ENCODE results near the gene ACTA1. TPM values are rescaled to one million over a fixed set of nuclear protein-coding genes. Genes with fewer than 3 reads are reported as not detected.

The ACTA1 gene
- total RNA-seq, 1 donor from 2014 or later, result not detected

- intact Hi-C loops (cut with micrococcal nuclease), result no loop called here
- no peaks in the 10 kb centered on the region for H3K9me3 Mint-ChIP-seq
- H3K27ac Mint-ChIP-seq, result no peak overlapping the region
- H3K27me3 Mint-ChIP-seq (ENCODE audit: insufficient read depth), result no peaks in the 10 kb centered on the region
- no peak overlapping the region for H3K4me3 Mint-ChIP-seq
- peaks cover 46% of the 10 kb centered on the region for H3K36me3 Mint-ChIP-seq (ENCODE audit: low read depth)
- DNase-seq (ENCODE audit: low spot score), result no peak
- H3K4me1 Mint-ChIP-seq (ENCODE audit: low read depth), result no peaks in the 10 kb centered on the region
Measured at GRCh38 chr1:229459815-229460214, 25.9 kb upstream of the ACTA1 start.

GRCh38 chr1:229457436-229457835 lies 23.5 kb upstream of the ACTA1 start:
- Mint-ChIP-seq H3K27me3 (ENCODE audit: insufficient read depth) (no peaks in the 10 kb centered on the region), H3K4me3 (no peak overlapping the region), H3K27ac (no peak overlapping the region), H3K4me1 (ENCODE audit: low read depth) (no peaks in the 10 kb centered on the region), H3K36me3 (ENCODE audit: low read depth) (peaks cover 39% of the 10 kb centered on the region), H3K9me3 (no peaks in the 10 kb centered on the region)
- intact Hi-C loops (cut with micrococcal nuclease), result no loop called here
- no peak for DNase-seq (ENCODE audit: low spot score)

- Mint-ChIP-seq H3K27me3 (ENCODE audit: insufficient read depth) (no peaks in the 10 kb centered on the region), H3K9me3 (no peaks in the 10 kb centered on the region), H3K4me1 (ENCODE audit: low read depth) (no peaks in the 10 kb centered on the region), H3K4me3 (no peak overlapping the region), H3K27ac (no peak overlapping the region), H3K36me3 (ENCODE audit: low read depth) (peaks cover 36% of the 10 kb centered on the region)
- no peak for DNase-seq (ENCODE audit: low spot score)
- intact Hi-C loops (cut with micrococcal nuclease), result no loop called here
Measured at GRCh38 chr1:229456016-229456415, 22.1 kb upstream of the ACTA1 start.

GRCh38 chr1:229454056-229454455 lies 20.2 kb upstream of the ACTA1 start:
- Mint-ChIP-seq H3K9me3 (no peaks in the 10 kb centered on the region), H3K4me3 (no peak overlapping the region), H3K27me3 (ENCODE audit: insufficient read depth) (no peaks in the 10 kb centered on the region), H3K27ac (no peak overlapping the region), H3K36me3 (ENCODE audit: low read depth) (peaks cover 32% of the 10 kb centered on the region), H3K4me1 (ENCODE audit: low read depth) (peaks cover 2% of the 10 kb centered on the region)
- DNase-seq (ENCODE audit: low spot score), result no peak
- intact Hi-C loops (cut with micrococcal nuclease), result no loop called here

GRCh38 chr1:229452956-229453801 lies 19.3 kb upstream of the ACTA1 start:
- Mint-ChIP-seq H3K27ac (no peak overlapping the region), H3K36me3 (ENCODE audit: low read depth) (peaks cover 37% of the 10 kb centered on the region), H3K27me3 (ENCODE audit: insufficient read depth) (no peaks in the 10 kb centered on the region), H3K4me3 (no peak overlapping the region), H3K4me1 (ENCODE audit: low read depth) (peaks cover 7% of the 10 kb centered on the region), H3K9me3 (no peaks in the 10 kb centered on the region)
- intact Hi-C loops (cut with micrococcal nuclease), result loop anchor here (1.0 kb wide), 1 partner anchor 195 kb away; no protein-coding TSS in a partner anchor
- DNase-seq (ENCODE audit: low spot score), result no peak

- peaks cover 41% of the 10 kb centered on the region for H3K36me3 Mint-ChIP-seq (ENCODE audit: low read depth)
- H3K27ac Mint-ChIP-seq, result no peak overlapping the region
- DNase-seq (ENCODE audit: low spot score), result no peak
- H3K4me3 Mint-ChIP-seq, result no peak overlapping the region
- H3K9me3 Mint-ChIP-seq, result no peaks in the 10 kb centered on the region
- intact Hi-C loops (cut with micrococcal nuclease), result no loop called here
- peaks cover 7% of the 10 kb centered on the region for H3K4me1 Mint-ChIP-seq (ENCODE audit: low read depth)
- no peaks in the 10 kb centered on the region for H3K27me3 Mint-ChIP-seq (ENCODE audit: insufficient read depth)
Measured at GRCh38 chr1:229448845-229449244, 15.0 kb upstream of the ACTA1 start.

GRCh38 chr1:229448354-229448753 lies 14.5 kb upstream of the ACTA1 start:
- no peaks in the 10 kb centered on the region for H3K9me3 Mint-ChIP-seq
- H3K27me3 Mint-ChIP-seq (ENCODE audit: insufficient read depth), result no peaks in the 10 kb centered on the region
- intact Hi-C loops (cut with micrococcal nuclease), result no loop called here
- H3K4me3 Mint-ChIP-seq, result no peak overlapping the region
- no peak for DNase-seq (ENCODE audit: low spot score)
- H3K27ac Mint-ChIP-seq, result no peak overlapping the region
- peaks cover 40% of the 10 kb centered on the region for H3K36me3 Mint-ChIP-seq (ENCODE audit: low read depth)
- H3K4me1 Mint-ChIP-seq (ENCODE audit: low read depth), result peaks cover 7% of the 10 kb centered on the region

- no peak for DNase-seq (ENCODE audit: low spot score)
- Mint-ChIP-seq H3K27me3 (ENCODE audit: insufficient read depth) (no peaks in the 10 kb centered on the region), H3K27ac (no peak overlapping the region), H3K9me3 (no peaks in the 10 kb centered on the region), H3K36me3 (ENCODE audit: low read depth) (peaks cover 40% of the 10 kb centered on the region), H3K4me3 (no peak overlapping the region), H3K4me1 (ENCODE audit: low read depth) (peaks cover 7% of the 10 kb centered on the region)
- intact Hi-C loops (cut with micrococcal nuclease), result no loop called here
Measured at GRCh38 chr1:229447809-229448252, 13.9 kb upstream of the ACTA1 start.

GRCh38 chr1:229445828-229446227 lies 11.9 kb upstream of the ACTA1 start:
- H3K36me3 Mint-ChIP-seq (ENCODE audit: low read depth), result peaks cover 46% of the 10 kb centered on the region
- H3K27ac Mint-ChIP-seq, result no peak overlapping the region
- H3K4me1 Mint-ChIP-seq (ENCODE audit: low read depth), result peaks cover 21% of the 10 kb centered on the region
- H3K27me3 Mint-ChIP-seq (ENCODE audit: insufficient read depth), result peaks cover under 1% of the 10 kb centered on the region
- no peaks in the 10 kb centered on the region for H3K9me3 Mint-ChIP-seq
- intact Hi-C loops (cut with micrococcal nuclease), result no loop called here
- no peak overlapping the region for H3K4me3 Mint-ChIP-seq
- DNase-seq (ENCODE audit: low spot score), result no peak

GRCh38 chr1:229440851-229441537 lies 7.1 kb upstream of the ACTA1 start:
- DNase-seq (ENCODE audit: low spot score), result peak; percentile 17
- peaks cover 36% of the 10 kb centered on the region for H3K27me3 Mint-ChIP-seq (ENCODE audit: insufficient read depth)
- peaks cover 22% of the 10 kb centered on the region for H3K4me1 Mint-ChIP-seq (ENCODE audit: low read depth)
- H3K4me3 Mint-ChIP-seq, result peak overlapping the region; percentile 57
- H3K9me3 Mint-ChIP-seq, result no peaks in the 10 kb centered on the region
- H3K36me3 Mint-ChIP-seq (ENCODE audit: low read depth), result peaks cover 46% of the 10 kb centered on the region
- H3K27ac Mint-ChIP-seq, result peak overlapping the region; percentile 76
- intact Hi-C loops (cut with micrococcal nuclease), result loop anchor here (1.0 to 5.0 kb wide), 14 partner anchors 10 to 779 kb away; partner anchors contain the start of genes NUP133, RAB4A, TAF5L and URB2

- H3K4me1 Mint-ChIP-seq (ENCODE audit: low read depth), result peaks cover 22% of the 10 kb centered on the region
- no peaks in the 10 kb centered on the region for H3K9me3 Mint-ChIP-seq
- intact Hi-C loops (cut with micrococcal nuclease), result loop anchor here (10.0 kb wide), 1 partner anchor 987 kb away; the partner anchor contains the start of gene PGBD5
- no peak overlapping the region for H3K4me3 Mint-ChIP-seq
- H3K27me3 Mint-ChIP-seq (ENCODE audit: insufficient read depth), result peaks cover 62% of the 10 kb centered on the region
- DNase-seq (ENCODE audit: low spot score), result no peak
- H3K27ac Mint-ChIP-seq, result no peak overlapping the region
- H3K36me3 Mint-ChIP-seq (ENCODE audit: low read depth), result peaks cover 30% of the 10 kb centered on the region
Measured at GRCh38 chr1:229438021-229438420, 4.1 kb upstream of the ACTA1 start.

GRCh38 chr1:229437443-229437842 lies 3.5 kb upstream of the ACTA1 start:
- H3K36me3 Mint-ChIP-seq (ENCODE audit: low read depth), result peaks cover 30% of the 10 kb centered on the region
- DNase-seq (ENCODE audit: low spot score), result no peak
- no peaks in the 10 kb centered on the region for H3K9me3 Mint-ChIP-seq
- no peak overlapping the region for H3K27ac Mint-ChIP-seq
- H3K4me3 Mint-ChIP-seq, result no peak overlapping the region
- peaks cover 66% of the 10 kb centered on the region for H3K27me3 Mint-ChIP-seq (ENCODE audit: insufficient read depth)
- intact Hi-C loops (cut with micrococcal nuclease), result loop anchor here (10.0 kb wide), 1 partner anchor 987 kb away; the partner anchor contains the start of gene PGBD5
- H3K4me1 Mint-ChIP-seq (ENCODE audit: low read depth), result peaks cover 22% of the 10 kb centered on the region

GRCh38 chr1:229436201-229436600 lies 2.3 kb upstream of the ACTA1 start:
- Mint-ChIP-seq H3K4me1 (ENCODE audit: low read depth) (peaks cover 16% of the 10 kb centered on the region), H3K4me3 (no peak overlapping the region), H3K36me3 (ENCODE audit: low read depth) (peaks cover 26% of the 10 kb centered on the region), H3K9me3 (no peaks in the 10 kb centered on the region), H3K27ac (no peak overlapping the region), H3K27me3 (ENCODE audit: insufficient read depth) (peaks cover 76% of the 10 kb centered on the region)
- intact Hi-C loops (cut with micrococcal nuclease), result loop anchor here (10.0 kb wide), 1 partner anchor 989 kb away; the partner anchor contains the start of gene PGBD5
- no peak for DNase-seq (ENCODE audit: low spot score)

Data from activated T-helper 1 cell treated with anti-CD3 and anti-CD28 coated beads, Interleukin-12 subunit alpha, Interleukin-12 subunit beta, Interleukin-2, Interleukin-4 antibody, amounts not matched to agents 30 ng/mL and 10 ng/mL and 1 ng/mL, durations not matched to agents 14 hours and 24 hours and 36 hours (primary cell).